ENCODE measurements around the gene SLC27A4. TPM values are rescaled to one million over a fixed set of nuclear protein-coding genes. Genes with fewer than 3 reads are reported as not detected.

Gene SLC27A4
- total RNA-seq, 2 donors from 2014 or later = 19.2 to 21.5 TPM

DNA sequence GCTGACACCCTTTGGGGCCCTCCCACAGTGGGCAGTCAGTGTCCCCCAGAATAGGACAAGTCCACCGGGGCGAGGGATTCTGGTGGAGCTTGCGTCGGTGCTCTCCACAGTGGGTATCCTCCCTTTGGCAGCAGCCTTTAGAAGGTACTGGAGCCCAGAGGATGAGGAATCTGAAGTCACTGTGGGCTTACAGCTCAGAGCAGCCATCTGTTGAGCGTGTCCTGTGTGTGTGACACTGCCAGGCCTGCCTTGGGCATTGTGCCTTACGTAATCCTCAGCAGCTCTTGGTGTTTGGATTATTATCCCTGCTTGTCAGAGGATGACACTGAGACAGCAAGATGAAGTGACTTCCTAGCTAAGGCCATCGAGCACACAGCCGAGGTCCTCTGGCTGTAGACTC is 43.5 kb downstream of the SLC27A4 start:
- Histone ChIP-seq H3K9me3 (no peaks in the 10 kb centered on the region), H3K27ac (no peak overlapping the region), H3K27me3 (replicated peaks; ENCODE audit: insufficient read depth) (no peaks in the 10 kb centered on the region), H3K4me3 (no peak overlapping the region), H3K4me1 (replicated peaks) (no peaks in the 10 kb centered on the region), H3K36me3 (peaks cover 5 to 7% of the 10 kb centered on the region in 2 donors)
- no peak for TF ChIP-seq POLR2AphosphoS5 (IDR thresholded peaks at IDR 0.05)
- TF ChIP-seq CTCF (IDR thresholded peaks at IDR 0.05) = no peak
- TF ChIP-seq POLR2A (IDR thresholded peaks at IDR 0.05) = no peak
- 88% methylated on average over 8 of the region's 8 CpGs for WGBS
- no peak for DNase-seq (ENCODE audit: low spot score)
- intact Hi-C loops (cut with DNase I) = no loop called here

DNA sequence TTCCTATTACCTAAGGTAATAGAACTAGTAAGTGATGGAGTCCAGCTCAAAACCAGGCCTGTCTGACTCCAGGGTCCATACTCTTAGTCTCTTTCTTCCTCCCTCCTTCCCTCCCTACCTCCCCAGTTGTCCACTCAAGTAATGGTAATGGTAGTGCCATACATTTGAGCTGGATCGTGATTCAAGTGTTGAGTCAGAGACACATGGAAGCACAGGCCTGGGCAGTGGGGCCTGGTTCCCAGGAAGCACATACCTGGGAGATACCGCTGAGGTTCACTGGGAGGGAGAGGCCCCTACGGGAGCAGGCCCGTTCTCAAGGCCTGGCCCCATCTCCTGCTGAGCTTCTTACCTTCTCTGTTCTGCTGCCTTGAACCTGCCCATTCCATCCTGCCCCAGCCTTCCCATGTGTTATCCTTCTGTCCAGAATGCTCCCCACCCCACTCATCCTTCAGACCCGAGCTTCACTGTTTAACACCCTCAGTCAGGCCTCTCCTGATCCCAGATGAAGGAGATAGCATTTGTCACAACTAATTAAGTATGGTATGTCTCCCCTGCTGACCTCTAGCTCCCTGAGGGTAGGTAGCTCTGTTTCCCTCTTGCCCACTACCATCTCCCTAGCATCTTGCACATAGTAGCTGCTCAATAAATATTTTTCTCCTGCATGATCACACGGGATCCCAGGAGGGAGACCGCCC is 44.6 kb downstream of the SLC27A4 start:
- 93% methylated on average over 7 of the region's 7 CpGs for WGBS
- TF ChIP-seq POLR2AphosphoS5 (IDR thresholded peaks at IDR 0.05) (no peak), CTCF (IDR thresholded peaks at IDR 0.05) (no peak), POLR2A (IDR thresholded peaks at IDR 0.05) (no peak)
- no peak for DNase-seq (ENCODE audit: low spot score)
- Histone ChIP-seq H3K27ac (no peak overlapping the region), H3K27me3 (replicated peaks; ENCODE audit: insufficient read depth) (no peaks in the 10 kb centered on the region), H3K36me3 (peaks cover 5 to 7% of the 10 kb centered on the region in 2 donors), H3K9me3 (no peaks in the 10 kb centered on the region), H3K4me3 (no peak overlapping the region), H3K4me1 (replicated peaks) (no peaks in the 10 kb centered on the region)
- intact Hi-C loops (cut with DNase I) = no loop called here

GRCh38 chr9:128385496-128386460 is 45.5 kb downstream of the SLC27A4 start:
- Histone ChIP-seq H3K27ac (no peak overlapping the region), H3K9me3 (no peaks in the 10 kb centered on the region), H3K4me3 (no peak overlapping the region), H3K36me3 (peaks cover 5 to 7% of the 10 kb centered on the region in 2 donors), H3K4me1 (replicated peaks) (no peaks in the 10 kb centered on the region), H3K27me3 (replicated peaks; ENCODE audit: insufficient read depth) (no peaks in the 10 kb centered on the region)
- no peak for DNase-seq (ENCODE audit: low spot score)
- no peak for TF ChIP-seq POLR2AphosphoS5 (IDR thresholded peaks at IDR 0.05)
- TF ChIP-seq POLR2A (IDR thresholded peaks at IDR 0.05) = no peak
- TF ChIP-seq CTCF (IDR thresholded peaks at IDR 0.05) = no peak
- 81% methylated on average over 18 of the region's 18 CpGs for WGBS
- intact Hi-C loops (cut with DNase I) = no loop called here

GRCh38 chr9:128388150-128388549 is 47.8 kb downstream of the SLC27A4 start:
- WGBS = 92% methylated on average over 10 of the region's 10 CpGs
- H3K36me3 ChIP-seq = peaks cover 5 to 7% of the 10 kb centered on the region in 2 donors
- no peaks in the 10 kb centered on the region for H3K9me3 ChIP-seq
- no peak overlapping the region for H3K27ac ChIP-seq
- H3K4me3 ChIP-seq = no peak overlapping the region
- no peak for DNase-seq (ENCODE audit: low spot score)
- H3K27me3 ChIP-seq (replicated peaks; ENCODE audit: insufficient read depth) = no peaks in the 10 kb centered on the region
- TF ChIP-seq POLR2A (IDR thresholded peaks at IDR 0.05) = no peak
- no peak for TF ChIP-seq POLR2AphosphoS5 (IDR thresholded peaks at IDR 0.05)
- no peak for TF ChIP-seq CTCF (IDR thresholded peaks at IDR 0.05)
- H3K4me1 ChIP-seq (replicated peaks) = no peaks in the 10 kb centered on the region
- intact Hi-C loops (cut with DNase I) = no loop called here
